ENCODE measurements around the gene C18orf32. TPM values are rescaled to one million over a fixed set of nuclear protein-coding genes. Genes with fewer than 3 reads are reported as not detected.
"Not testable (repeated sequence)": the region's sequence is repeated elsewhere in the genome, so short reads cannot be mapped to it uniquely, and the experiment has no call there.

Gene C18orf32
- total RNA-seq, 6 experiments from 2014 or later: 29.8 to 44.5 (median 32.4) TPM

DNA sequence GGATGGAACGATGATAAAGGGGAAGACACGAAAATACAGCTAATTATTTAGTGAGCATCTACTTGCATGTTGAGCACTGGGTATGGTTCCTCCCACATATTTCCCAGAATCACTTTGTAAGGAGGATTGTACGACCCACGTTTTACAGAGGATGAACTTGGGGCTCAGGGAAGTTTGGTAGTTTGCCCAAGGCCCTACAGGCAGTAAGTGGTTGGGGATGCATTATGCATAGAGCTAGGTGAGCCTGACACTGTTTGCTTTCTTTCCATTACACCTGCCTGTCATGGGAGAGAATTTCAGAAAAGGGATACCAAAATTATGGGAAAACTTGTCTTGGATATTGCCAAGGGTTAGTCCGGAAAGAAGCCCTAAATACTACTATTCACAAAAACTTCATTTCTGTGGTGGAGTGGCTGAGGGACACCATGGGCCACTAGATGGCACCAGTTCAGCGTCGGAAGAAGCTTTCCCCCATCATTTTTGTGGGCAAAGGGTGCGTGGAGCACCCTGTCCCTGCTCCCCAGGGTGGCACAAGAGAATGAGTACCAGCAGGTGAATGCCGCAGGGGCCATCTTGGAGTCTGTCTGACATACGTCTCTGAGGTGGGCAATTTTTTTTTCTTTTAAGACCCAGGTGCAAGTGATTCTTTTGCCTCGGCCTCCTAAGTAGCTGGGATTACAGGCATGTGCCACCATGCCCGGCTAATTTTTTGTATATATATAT lies 23.5 kb upstream of the C18orf32 start:
- Mint-ChIP-seq H3K4me3 (no peak overlapping the region), H3K27me3 (ENCODE audit: insufficient read depth) (peaks cover 20% of the 10 kb centered on the region), H3K4me1 (ENCODE audit: low read depth) (no peaks in the 10 kb centered on the region), H3K36me3 (ENCODE audit: low read depth) (no peaks in the 10 kb centered on the region), H3K27ac (no peak overlapping the region), H3K9me3 (no peaks in the 10 kb centered on the region)
- TF ChIP-seq CTCF (IDR thresholded peaks at IDR 0.05): peak; percentile 91
- DNase-seq: no peak

DNA sequence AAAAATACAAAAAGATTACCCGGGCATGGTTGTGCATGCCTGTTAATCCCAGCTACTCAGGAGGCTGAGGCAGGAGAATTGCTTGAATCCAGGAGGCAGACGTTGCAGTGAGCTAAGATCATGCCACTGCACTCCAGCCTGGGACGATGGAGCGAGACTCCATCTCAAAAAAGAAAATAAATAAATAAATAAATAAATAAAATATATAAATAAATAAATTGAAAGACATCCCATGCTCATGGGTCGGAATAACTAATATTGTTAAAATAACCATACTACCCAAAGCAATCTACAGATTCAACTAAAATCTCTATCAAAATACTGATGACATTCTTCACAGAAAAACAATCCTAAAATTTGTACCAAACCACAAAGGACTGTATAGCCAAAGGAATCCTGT lies 19.4 kb upstream of the C18orf32 start:
- not testable (repeated sequence) for H3K4me3 Mint-ChIP-seq; H3K27ac Mint-ChIP-seq; H3K9me3 Mint-ChIP-seq; H3K4me1 Mint-ChIP-seq (ENCODE audit: low read depth); H3K36me3 Mint-ChIP-seq (ENCODE audit: low read depth); DNase-seq
- peaks cover 18% of the 10 kb centered on the region for H3K27me3 Mint-ChIP-seq (ENCODE audit: insufficient read depth)

DNA sequence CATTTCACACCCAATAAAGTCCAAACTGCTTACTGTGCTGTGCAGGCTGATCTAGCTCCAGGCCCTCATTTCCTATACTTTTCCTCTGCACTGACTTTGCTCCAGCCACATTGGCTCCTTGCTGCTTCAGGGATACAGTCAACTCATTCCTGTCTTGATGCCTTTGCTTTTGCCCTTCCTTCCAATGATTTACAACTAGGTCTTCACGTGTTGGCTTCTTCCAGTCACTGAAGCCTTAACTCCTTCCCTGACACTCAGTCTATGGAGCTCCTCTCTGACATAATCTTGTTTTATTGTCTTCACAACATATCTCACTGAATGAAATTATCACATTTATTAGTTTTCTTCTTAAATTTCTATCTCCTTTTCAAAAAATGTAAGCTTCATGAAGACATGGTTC lies 16.9 kb upstream of the C18orf32 start:
- Mint-ChIP-seq H3K9me3 (no peaks in the 10 kb centered on the region), H3K27me3 (ENCODE audit: insufficient read depth) (peaks cover 26% of the 10 kb centered on the region), H3K36me3 (ENCODE audit: low read depth) (no peaks in the 10 kb centered on the region), H3K27ac (no peak overlapping the region), H3K4me3 (no peak overlapping the region), H3K4me1 (ENCODE audit: low read depth) (no peaks in the 10 kb centered on the region)
- no peak for TF ChIP-seq CTCF (IDR thresholded peaks at IDR 0.05)
- no peak for DNase-seq

- Mint-ChIP-seq H3K4me1 (ENCODE audit: low read depth) (peaks cover 22% of the 10 kb centered on the region), H3K27me3 (ENCODE audit: insufficient read depth) (peaks cover 14% of the 10 kb centered on the region), H3K27ac (no peak overlapping the region), H3K9me3 (no peaks in the 10 kb centered on the region), H3K36me3 (ENCODE audit: low read depth) (no peaks in the 10 kb centered on the region), H3K4me3 (no peak overlapping the region)
- DNase-seq: no peak
- no peak for TF ChIP-seq CTCF (IDR thresholded peaks at IDR 0.05)
Measured at GRCh38 chr18:49500201-49500921, 13.3 kb upstream of the C18orf32 start.

DNA sequence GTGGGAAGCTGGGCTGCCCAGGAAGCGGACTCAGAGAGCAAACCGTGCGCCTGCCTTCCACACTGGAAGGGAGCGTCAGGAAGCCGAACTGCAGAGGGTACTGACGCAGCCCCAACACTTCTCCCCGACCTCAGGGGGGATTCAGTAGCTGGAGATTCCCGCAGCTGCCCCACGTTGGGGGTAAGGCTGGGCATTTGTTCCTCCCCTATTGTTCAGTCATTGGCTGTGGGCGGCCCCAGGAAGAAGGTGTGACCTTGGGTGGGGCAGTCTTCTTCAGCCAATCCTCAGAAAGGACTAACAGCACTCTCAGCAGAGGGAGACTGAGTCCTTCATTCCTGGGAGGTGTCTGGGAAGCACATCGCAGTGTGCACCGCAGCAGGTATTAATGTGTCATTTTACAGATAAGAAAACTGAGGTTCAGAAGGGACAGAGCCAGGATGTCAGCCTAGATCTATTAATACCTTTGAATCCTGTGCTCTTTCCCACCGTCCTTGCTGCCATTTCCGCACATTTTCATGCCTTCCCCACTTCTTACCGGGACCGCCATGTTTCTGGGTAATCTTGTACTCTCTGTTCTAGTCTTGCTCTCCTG lies 12.1 kb upstream of the C18orf32 start:
- TF ChIP-seq CTCF (IDR thresholded peaks at IDR 0.05): no peak
- no peak for DNase-seq
- Mint-ChIP-seq H3K27me3 (ENCODE audit: insufficient read depth) (peaks cover 14% of the 10 kb centered on the region), H3K4me3 (no peak overlapping the region), H3K36me3 (ENCODE audit: low read depth) (no peaks in the 10 kb centered on the region), H3K9me3 (no peaks in the 10 kb centered on the region), H3K27ac (no peak overlapping the region), H3K4me1 (ENCODE audit: low read depth) (peaks cover 34% of the 10 kb centered on the region)

DNA sequence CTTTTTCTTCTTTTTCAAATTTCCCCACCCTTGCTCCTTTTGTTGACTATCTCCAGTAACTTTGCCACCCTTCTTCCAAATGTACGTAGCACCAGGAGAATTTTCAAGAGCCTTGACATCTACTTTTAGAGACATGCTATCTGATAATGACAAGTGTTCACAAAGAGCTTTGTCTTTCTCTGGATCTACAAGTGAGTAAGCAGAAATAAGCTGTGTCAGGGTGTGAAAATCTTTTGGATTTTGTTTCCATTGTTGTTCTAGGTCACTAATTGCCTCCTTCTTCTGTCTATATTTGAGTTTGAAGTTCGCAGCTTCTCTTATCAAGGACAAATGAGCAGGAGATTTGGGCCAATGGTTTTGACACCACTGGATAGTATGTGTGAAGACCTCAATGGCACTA lies 8.4 kb upstream of the C18orf32 start:
- Mint-ChIP-seq H3K4me3 (no peak overlapping the region), H3K4me1 (ENCODE audit: low read depth) (peaks cover 64% of the 10 kb centered on the region), H3K27ac (no peak overlapping the region), H3K36me3 (ENCODE audit: low read depth) (peaks cover 18% of the 10 kb centered on the region), H3K27me3 (ENCODE audit: insufficient read depth) (peaks cover 11% of the 10 kb centered on the region), H3K9me3 (no peaks in the 10 kb centered on the region; the same call in 1 of the 2 replicates)
- TF ChIP-seq CTCF (IDR thresholded peaks at IDR 0.05): no peak
- no peak for DNase-seq
